DND-41 (cell line): ENCODE data around the gene TBXT.

Experiments
- ATAC-seq: fragments of 200-7000 bp; cut with Tn5 transposase; 3 replicates; pipeline ENCODE4 v1.9.1; 2021; ENCODE audit warnings: low read depth; ENCODE audit not compliant: insufficient read depth
- DNase-seq: peaks from one replicate; pipeline ENCODE4 v3.0.0-alpha.2; 2020
- H2AFZ ChIP-seq: 2 replicates; pipeline ENCODE4 v1.6.0; 2012; ENCODE audit warnings: low read depth, low read length
- H3K27ac ChIP-seq: 2 replicates; pipeline ENCODE4 v1.5.1; 2012; ENCODE audit warnings: low read length, inconsistent platforms
- H3K27me3 ChIP-seq: fragments of 200-600 bp; sonication (generic); 2 replicates; pipeline ENCODE4 v1.6.0; 2012; ENCODE audit warnings: low read length, mild to moderate bottlenecking, inconsistent platforms; ENCODE audit not compliant: insufficient read depth, poor library complexity
- H3K36me3 ChIP-seq: 2 replicates; pipeline ENCODE4 v1.5.1; 2012; ENCODE audit warnings: low read length, inconsistent platforms; ENCODE audit not compliant: insufficient read depth
- H3K4me1 ChIP-seq: 2 replicates; pipeline ENCODE4 v1.5.1; 2012; ENCODE audit warnings: mild to moderate bottlenecking, low read length; ENCODE audit not compliant: insufficient read depth
- H3K4me2 ChIP-seq: 2 replicates; pipeline ENCODE4 v1.6.0; 2012; ENCODE audit warnings: mild to moderate bottlenecking, moderate library complexity, low read length, inconsistent platforms; ENCODE audit not compliant: insufficient read depth
- H3K4me3 ChIP-seq, 2 experiments: fragments of 200-600 bp in 1 of 2; shearing (Covaris generic) in 1 of 2; 2 replicates each; pipeline ENCODE4 v1.5.1; 2012 to 2016; ENCODE audit warnings: inconsistent platforms in 2 of 2, low read length in 2 of 2, mild to moderate bottlenecking in 2 of 2, low read depth in 1 of 2, moderate library complexity in 1 of 2
- H3K79me2 ChIP-seq: 2 replicates; pipeline ENCODE4 v1.6.0; 2012; ENCODE audit warnings: low read length, inconsistent platforms; ENCODE audit not compliant: insufficient read depth
- H3K9ac ChIP-seq: 2 replicates; pipeline ENCODE4 v1.6.0; 2012; ENCODE audit warnings: low read depth, mild to moderate bottlenecking, inconsistent platforms, low read length, moderate library complexity
- H3K9me3 ChIP-seq: 2 replicates; pipeline ENCODE4 v1.5.1; 2012; ENCODE audit warnings: low read length, moderate library complexity, mild to moderate bottlenecking, inconsistent platforms; ENCODE audit not compliant: insufficient read depth, severe bottlenecking
- H4K20me1 ChIP-seq: 2 replicates; pipeline ENCODE4 v1.6.0; 2012; ENCODE audit warnings: low read length; ENCODE audit not compliant: insufficient read depth
- EZH2 ChIP-seq: IDR thresholded peaks from 3 replicates; pipeline ENCODE4 v1.6.1; 2012; ENCODE audit warnings: borderline replicate concordance, low read depth, mild to moderate bottlenecking, moderate library complexity, low read length, inconsistent platforms; ENCODE audit not compliant: severe bottlenecking
- TF ChIP-seq, protein P1 (sequence below): IDR thresholded peaks from 2 replicates; pipeline ENCODE4 v1.5.1; 2012; ENCODE audit warnings: borderline replicate concordance, low read length, moderate library complexity, mild to moderate bottlenecking; ENCODE audit not compliant: poor library complexity, severe bottlenecking; ENCODE audit errors: extremely low read depth

The TBXT gene, protein sequence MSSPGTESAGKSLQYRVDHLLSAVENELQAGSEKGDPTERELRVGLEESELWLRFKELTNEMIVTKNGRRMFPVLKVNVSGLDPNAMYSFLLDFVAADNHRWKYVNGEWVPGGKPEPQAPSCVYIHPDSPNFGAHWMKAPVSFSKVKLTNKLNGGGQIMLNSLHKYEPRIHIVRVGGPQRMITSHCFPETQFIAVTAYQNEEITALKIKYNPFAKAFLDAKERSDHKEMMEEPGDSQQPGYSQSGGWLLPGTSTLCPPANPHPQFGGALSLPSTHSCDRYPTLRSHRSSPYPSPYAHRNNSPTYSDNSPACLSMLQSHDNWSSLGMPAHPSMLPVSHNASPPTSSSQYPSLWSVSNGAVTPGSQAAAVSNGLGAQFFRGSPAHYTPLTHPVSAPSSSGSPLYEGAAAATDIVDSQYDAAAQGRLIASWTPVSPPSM

DNA sequence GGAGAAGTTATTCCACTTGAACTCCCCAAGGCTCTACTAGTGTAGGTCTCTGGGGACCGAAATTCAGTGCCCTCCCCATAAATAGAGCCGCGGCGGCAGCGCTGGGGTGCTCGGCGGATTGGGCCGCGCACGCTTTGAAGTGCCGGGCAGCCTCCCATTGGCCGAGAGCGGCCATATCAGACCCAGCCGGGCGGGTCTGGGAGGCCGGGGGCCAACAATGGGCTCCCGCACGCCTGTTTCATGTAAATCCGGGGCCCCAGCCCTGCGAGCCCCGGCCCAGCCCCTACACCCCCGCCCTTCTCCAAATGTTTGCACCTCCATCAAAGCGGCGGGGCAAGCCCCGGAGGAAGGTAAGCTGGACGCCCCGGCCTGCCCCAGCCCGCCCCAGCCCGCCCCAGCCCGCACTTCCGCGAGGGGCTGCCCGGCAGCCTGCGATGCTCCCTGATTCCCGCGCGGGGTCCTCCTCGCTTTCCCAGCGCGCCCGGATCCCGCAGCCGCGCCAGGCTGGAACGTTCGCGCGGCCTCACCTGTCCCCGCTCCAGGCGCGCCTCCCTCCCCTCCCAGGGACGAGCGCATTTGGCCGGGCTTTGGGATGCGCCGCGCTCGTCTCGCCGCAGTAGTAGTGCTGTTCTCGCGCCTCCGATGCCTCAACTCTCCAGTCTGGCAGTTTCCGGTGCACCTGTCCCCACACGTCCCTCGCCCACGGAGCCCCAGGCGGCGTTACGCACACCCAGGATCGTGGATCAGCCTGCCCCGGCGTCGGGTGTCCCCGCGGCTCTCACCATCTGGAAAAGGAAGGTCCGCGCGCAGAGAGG lies at the start of gene TBXT:
TSS of gene TBXT (minus strand) at position 51 of the 815 bp plus-strand sequence. CDS start 260 bp downstream, outside the sequence.
- H4K20me1 ChIP-seq = no peaks in the 10 kb centered on the region
- ATAC-seq (no peak), DNase-seq (no peak)
- H3K4me2 ChIP-seq = no peak within 1 kb of the TSS
- H3K27me3 ChIP-seq = no peaks in the 10 kb centered on the region
- H3K9ac ChIP-seq = no peak within 1 kb of the TSS
- no peak within 1 kb of the TSS for H3K4me3 ChIP-seq
- no peak within 1 kb of the TSS for H2AFZ ChIP-seq
- H3K79me2 ChIP-seq = no peaks in the 10 kb centered on the region
- H3K36me3 ChIP-seq = no peaks in the 10 kb centered on the region
- no peak within 1 kb of the TSS for H3K27ac ChIP-seq
- TF ChIP-seq, protein P1, sequence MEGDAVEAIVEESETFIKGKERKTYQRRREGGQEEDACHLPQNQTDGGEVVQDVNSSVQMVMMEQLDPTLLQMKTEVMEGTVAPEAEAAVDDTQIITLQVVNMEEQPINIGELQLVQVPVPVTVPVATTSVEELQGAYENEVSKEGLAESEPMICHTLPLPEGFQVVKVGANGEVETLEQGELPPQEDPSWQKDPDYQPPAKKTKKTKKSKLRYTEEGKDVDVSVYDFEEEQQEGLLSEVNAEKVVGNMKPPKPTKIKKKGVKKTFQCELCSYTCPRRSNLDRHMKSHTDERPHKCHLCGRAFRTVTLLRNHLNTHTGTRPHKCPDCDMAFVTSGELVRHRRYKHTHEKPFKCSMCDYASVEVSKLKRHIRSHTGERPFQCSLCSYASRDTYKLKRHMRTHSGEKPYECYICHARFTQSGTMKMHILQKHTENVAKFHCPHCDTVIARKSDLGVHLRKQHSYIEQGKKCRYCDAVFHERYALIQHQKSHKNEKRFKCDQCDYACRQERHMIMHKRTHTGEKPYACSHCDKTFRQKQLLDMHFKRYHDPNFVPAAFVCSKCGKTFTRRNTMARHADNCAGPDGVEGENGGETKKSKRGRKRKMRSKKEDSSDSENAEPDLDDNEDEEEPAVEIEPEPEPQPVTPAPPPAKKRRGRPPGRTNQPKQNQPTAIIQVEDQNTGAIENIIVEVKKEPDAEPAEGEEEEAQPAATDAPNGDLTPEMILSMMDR = no peak
- TF ChIP-seq EZH2 = no peak
- peaks cover 24% of the 10 kb centered on the region for H3K4me1 ChIP-seq
- no peaks in the 10 kb centered on the region for H3K9me3 ChIP-seq

DNA sequence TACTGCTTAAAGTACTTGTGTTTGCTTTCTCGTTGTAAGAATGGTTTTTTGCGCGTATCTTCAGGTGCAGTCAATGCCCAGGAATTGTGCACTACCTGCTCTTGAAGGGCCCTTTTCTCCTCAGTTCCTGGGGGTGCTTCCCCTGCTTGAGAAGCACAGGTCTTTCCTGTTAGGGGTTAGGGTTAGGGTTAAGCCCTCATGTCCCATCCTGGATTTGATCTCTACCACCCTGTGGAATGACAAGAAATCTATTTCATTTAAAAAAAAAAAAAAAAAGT lies 39.6 kb upstream of the TBXT start:
- Histone ChIP-seq H3K27me3 (no peaks in the 10 kb centered on the region), H3K4me2 (peak overlapping the region; percentile 62), H3K79me2 (peaks cover 10% of the 10 kb centered on the region), H4K20me1 (no peaks in the 10 kb centered on the region), H2AFZ (peak overlapping the region; percentile 71), H3K4me1 (peaks cover 28% of the 10 kb centered on the region), H3K36me3 (no peaks in the 10 kb centered on the region), H3K9me3 (no peaks in the 10 kb centered on the region), H3K9ac (peak overlapping the region; percentile 60), H3K4me3 (peak overlapping the region; percentile 14 to 55; a peak in 3 of 4 replicates), H3K27ac (peak overlapping the region; percentile 80)
- DNase-seq (no peak), ATAC-seq (peak; percentile 52; the same call in 2 of the 3 replicates)
- TF ChIP-seq, protein P1 = no peak
- no peak for TF ChIP-seq EZH2

DNA sequence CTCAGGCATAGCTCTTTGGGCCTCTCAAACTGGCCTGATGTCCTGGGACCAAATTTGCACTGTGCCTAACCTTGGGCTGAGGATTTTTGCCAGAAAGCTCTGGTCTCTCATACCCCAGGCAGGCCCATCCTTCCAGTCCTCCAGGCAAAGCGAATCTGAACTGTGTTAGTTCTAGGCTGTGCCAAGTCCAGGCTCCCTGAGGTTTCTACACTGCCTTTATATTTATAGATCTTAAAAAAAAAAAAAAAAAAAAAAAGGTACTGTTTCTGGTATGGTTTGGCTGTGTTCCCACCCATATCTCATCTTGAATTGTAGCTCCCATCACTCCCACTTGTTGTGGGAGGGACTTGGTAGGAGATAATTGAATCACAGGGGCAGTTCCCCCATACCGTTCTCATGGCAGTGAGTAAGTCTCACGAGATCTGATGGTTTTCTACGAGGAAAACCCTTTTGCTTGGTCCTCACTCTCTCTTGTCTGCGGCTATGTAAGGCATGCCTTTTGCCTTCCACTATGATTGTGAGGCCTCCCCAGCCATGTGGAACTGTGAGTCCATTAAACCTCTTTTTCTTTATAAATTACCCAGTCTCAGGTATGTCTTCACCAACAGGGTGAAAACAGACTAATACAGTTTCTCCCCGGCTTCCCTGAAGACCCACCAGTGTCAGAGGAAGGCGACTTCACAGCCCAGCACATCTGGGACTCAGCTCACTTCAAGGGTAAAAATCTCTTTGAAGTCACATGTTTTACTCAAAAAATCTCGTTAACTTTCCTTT lies 39.0 kb upstream of the TBXT start:
- Histone ChIP-seq H3K27me3 (no peaks in the 10 kb centered on the region), H2AFZ (peak overlapping the region; percentile 71), H3K4me2 (peak overlapping the region; percentile 62), H3K9ac (peak overlapping the region; percentile 60), H3K4me1 (peaks cover 28% of the 10 kb centered on the region), H4K20me1 (no peaks in the 10 kb centered on the region), H3K79me2 (peaks cover 10% of the 10 kb centered on the region), H3K36me3 (no peaks in the 10 kb centered on the region), H3K9me3 (no peaks in the 10 kb centered on the region), H3K27ac (peak overlapping the region; percentile 80), H3K4me3 (peak overlapping the region; percentile 14 to 55; a peak in 3 of 4 replicates)
- TF ChIP-seq, protein P1 = no peak
- TF ChIP-seq EZH2 = no peak
- peak; percentile 87 for ATAC-seq
- DNase-seq = peak; percentile 68
